Stimulated activated CD8-positive, alpha-beta memory T cell treated with anti-CD3 and anti-CD28 coated beads, Interleukin-12 subunit alpha, Interleukin-12 subunit beta, amount 100 ng/mL, for 4 hours (primary cell): ENCODE data around the gene TMEM178B.
"Not testable (repeated sequence)": the region's sequence is repeated elsewhere in the genome, so short reads cannot be mapped to it uniquely, and the experiment has no call there.

Experiments
- DNase-seq: peaks from one replicate; pipeline ENCODE4 v3.0.0-alpha.2; 2020; ENCODE audit warnings: low read depth

TMEM178B gene

DNA sequence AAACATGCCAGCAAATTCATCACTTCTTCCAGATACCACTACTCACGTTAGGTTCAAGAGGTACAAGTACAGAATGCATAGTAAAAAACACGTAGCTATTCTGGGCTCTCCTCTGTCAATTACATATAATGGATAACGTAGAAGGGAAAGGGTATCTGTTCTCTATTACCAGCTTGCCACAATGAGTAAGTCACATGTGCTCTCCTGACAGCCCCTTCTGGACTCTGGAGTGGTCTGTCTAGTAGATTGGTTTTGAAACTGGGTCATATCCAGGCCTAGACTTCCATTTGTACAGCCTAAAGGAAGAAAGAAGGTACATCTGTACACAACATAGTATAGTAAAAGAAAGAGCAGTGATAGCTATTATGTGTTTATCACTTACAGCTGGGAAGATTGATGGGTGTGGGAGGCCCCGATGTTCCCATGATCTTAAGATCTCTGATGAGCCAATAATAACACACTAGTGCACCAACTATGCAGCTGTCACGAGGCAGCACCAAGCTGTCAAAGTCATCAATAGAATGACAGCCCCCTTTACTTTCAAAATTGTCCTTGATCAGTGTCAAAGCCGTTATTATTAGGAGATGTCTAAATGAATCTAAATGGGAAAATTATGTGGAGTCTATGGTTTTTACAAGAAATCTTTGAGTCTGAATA, 315.4 kb downstream of the TMEM178B start:
- no peak for DNase-seq

DNA sequence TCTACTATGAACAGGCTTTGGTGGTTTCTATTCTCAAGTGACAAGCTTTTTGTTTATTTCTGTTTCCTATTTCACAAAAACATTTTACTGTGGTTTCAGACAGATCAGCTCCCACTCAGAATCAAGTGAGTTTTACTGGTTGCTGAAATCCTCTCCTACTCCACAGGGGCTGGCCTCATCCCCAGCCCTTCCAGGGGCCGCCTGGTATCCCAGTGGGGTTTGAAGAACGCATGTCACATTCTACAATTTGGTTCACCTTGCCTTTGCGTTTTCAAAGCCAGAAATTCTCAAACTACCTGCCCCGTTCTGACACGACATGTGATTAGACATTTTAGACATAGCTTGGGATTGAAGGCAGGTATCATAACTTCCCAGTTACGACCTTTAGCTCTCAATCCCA, 316.5 kb downstream of the TMEM178B start:
- DNase-seq, result no peak

DNA sequence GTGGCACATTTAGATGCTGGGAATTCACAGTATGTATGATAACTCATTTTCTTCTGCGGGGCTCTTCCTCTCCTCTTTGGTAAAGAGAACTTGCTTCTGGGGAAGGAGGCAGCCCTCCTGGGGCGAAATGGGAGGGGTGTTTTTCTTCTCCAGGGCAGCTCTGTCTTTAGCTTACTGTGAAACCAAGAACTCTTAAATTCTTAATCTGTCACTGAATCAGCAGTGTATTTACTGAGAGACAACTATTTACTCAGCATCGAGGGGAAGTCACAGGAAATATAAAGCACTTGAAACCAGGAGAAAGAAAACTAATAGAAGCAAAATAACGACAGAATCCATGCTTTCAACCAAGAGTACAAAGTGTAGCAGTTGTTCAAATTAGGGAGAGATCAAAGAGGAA, 319.2 kb downstream of the TMEM178B start:
- no peak for DNase-seq

DNA sequence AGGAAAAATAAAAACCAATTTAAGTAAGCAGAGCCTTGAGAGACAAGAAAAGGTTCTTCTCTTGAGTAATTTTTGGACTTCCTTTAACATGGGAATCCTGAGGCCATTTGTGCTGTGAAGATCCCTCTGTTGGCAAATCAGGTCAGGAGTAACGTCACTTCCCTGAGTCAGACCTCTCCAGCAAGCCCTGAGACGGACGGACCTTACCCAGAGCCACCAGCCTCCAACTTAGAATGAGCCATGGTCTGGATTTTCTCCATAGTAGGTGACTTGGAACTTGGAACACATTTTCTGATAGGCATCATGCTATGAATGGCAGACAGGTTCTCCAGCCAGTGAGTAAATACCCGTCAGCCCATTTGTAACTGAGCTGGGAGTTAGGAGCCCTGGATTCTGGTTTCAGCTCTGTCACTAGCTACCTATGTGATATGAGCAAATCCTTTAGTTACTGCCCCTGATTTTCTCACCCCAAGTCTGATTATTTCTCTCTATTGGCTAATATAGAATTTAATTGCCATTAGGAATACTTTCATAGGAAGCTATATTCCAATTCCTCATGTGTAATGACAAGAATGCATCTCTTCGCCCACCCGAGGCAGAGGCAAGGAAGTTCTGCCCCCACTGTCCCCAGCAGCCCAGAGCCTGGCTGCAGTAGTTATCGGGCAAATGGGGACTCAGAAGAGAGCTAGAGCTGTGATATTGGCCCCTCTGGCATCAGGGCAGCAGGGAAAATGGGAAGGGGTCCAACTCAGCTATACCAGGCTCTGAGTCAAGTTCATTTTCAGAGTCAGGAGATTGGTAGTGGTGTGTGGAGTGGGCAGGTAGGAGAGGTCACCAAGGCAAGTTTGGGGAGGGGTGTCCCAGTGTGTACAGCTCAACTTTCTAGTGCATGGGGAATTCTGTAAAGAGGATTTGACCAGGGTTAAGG, 323.6 kb downstream of the TMEM178B start:
- no peak for DNase-seq

DNA sequence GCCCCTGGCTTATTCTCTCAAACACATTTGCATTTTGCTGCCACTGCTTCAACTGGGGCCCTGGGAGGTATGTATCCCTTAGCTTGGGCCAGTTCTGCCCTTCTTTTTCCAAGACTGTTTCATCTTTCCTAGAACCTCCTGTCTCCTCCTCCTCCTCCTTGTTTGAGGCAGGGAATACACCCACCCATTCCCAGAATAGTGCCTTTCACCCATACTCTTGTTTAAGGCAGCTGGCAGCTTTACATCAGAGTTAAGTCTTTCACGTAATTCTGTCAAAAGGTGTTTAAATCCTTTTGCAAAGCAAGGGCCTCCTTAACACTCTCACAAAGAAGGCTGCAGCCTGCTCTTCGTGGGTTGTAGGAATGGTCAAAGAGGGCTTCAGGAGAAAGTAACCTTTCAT, 326.5 kb downstream of the TMEM178B start:
- no peak for DNase-seq

DNA sequence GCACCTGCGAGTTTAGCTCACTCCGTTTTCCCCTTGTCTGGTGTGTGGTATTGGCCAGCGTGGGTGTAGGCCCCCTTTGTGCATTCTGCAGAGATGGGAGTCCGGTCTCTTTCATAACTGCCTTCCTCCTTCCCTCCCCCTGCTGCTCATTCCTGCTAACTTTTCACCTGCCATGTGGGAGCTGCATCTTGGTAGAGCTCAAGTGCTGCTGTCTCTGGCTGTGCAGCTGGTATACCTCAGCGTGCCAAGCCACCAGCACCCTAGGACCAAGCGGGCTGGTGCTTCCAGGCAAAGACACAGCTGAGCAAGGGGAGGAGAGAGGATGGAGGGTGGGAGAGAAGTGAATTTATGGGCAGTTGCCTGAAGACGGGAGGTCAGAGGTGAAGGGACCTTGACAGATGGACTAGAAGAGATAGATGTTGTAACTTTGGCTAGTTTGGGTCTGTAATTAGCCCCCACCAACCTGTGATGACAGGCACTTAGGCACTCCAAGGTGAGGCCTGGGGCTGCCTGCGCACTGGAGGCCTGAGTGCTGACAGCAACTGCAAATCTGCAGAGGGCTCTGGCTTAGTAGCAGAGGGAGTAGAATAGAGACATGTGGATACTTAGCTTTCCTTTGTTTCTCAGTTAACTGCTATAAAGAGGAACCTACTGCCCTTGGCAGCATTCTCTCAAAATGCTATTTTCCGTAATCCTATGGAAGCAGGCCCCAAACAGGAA, 328.6 kb downstream of the TMEM178B start:
- DNase-seq, result no peak

DNA sequence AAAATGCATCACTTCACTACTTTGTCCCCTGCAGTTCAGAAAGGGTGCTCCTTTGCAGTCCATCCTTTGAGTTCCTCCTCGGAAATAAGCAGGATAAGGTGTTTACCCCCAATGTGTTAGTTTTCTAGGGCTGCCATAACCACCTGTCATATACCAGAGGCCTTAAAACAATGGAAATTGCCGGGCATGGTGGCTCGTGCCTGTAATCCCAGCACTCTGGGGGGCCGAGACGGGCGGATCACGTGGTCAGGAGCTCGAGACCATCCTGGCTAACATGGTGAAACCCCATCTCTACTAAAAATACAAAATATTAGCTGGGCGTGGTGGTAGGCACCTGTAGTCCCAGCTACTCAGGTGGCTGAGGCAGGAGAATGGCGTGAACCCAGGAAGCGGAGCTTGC, 330.0 kb downstream of the TMEM178B start:
- not testable (repeated sequence) for DNase-seq

DNA sequence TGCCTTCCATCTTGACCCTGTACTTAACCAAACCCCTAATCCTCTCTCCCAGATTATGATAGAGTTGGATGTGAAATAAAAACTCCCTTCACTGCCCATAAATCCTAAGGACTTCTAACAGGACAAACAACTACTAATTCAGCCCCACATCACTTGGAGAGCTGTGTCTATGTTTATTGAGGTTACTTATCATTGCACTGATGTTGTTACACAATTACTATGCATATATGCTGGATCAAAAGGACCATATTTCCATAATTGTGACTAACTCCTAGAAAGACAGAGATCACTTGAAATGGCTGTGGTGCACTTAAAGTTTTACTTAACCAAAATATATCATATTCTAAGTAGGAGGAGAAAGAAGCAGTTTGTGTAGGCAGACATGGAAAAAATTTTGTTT, 332.5 kb downstream of the TMEM178B start:
- no peak for DNase-seq

DNA sequence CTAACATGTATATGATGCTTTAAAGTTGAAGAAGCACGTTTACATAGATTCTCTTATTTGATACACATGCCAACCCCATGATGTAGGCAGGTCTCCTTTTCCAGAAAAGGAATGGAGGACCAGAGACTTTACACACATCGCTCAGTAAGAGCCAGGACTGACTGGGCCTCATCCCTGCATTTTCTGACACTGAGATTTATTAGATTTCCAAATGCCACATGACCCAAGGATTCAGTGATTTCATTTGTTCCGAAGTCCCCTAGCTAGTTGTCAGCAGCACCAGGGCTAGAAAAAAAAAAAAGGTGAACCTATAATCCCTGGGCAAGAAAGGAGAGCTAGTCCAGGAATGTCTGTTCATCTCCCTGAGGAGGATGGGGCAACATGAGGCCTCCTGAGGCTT, 334.0 kb downstream of the TMEM178B start:
- no peak for DNase-seq

DNA sequence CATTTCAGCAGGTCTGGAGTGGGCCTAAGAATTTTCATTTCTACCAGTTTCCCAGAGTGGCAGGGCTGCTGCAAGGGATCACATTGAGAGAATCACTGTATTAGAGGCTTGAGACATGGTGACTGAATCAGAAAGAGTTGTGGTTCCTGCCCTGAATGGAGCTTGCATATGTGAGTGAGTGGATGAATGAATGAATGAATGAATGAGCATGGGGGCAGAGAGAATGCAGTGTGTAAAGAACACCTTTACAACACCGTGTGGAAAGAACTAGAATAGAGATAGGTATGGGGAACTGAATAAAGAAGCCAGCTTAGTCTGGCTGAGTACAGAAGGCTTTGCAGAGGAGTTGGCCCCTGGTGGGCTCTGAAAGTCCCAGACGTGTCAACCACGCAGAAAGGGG, 334.6 kb downstream of the TMEM178B start:
- no peak for DNase-seq

DNA sequence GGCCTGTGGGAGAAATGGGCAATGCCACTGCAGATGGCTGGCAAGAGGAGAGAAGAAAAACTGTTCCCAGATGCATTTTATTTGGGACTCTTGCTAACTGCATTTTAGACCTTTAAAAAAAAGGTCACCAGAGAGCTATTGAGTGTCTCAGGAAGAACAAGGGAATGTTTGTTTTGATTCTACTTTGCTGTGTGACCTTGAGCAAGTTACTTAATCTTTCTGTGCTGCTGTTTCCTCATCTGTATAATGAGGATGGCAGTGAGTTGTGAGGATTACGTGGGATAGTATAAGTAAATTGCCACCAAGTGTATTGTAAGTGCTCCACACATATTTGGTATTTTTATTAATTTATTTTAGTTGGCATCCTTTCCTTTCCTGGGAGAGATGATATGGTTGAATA, 335.4 kb downstream of the TMEM178B start:
- DNase-seq, result no peak

DNA sequence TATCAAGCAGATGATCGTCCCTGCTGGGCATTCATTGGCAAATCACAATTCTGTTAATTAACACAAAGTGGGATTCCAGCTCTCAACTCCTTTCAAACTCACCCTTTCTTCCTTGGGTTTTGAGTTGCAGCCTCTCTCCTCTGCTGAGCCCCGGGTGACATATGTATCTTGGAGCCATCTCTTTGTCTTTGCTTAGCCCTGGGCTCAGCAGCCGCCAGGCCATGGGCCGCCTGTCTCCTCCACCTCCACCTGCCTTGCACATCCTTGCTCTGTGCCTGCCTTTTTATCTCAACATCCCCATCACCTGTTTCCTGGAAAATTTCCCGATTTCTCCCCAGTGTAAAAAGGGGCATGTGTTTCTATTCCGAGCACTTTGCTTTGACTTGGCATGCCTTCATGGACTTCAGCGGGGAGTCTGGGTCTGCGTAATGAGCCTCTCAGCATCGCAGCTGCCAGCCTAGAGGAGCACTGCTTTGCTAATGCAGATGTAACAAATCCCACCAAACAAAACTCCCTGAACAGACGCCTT, 336.0 kb downstream of the TMEM178B start:
- no peak for DNase-seq

DNA sequence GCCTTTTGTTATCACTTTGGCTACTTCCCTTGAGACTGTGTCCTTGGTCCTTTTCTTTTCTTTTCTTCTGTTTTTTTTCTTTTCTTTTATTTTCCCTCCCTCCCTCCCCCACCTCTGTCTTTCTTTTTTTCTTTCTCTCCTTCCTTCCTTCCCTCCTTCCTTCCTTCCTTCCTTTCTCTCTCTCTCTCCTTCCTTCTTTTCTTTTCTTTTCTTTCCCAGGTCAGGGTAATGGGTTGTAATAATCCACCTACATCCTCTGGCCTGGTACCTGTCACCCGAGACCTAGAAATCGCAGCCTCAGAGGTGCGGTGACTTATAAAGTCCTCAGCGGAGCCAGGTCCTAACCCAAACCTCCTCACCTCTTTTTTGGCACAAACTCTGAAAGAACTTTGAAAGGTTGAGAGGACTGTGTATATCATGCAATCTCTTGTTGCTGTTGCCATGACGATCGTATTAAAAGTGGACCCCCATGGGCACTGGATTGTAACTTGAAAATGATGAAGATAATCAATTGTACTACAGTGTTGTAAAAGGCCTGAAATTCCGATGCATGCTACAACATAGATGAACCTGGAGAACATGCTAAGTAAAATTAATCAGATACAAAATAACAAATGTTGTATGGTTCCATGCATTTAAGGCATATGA, 336.6 kb downstream of the TMEM178B start:
- no peak for DNase-seq

DNA sequence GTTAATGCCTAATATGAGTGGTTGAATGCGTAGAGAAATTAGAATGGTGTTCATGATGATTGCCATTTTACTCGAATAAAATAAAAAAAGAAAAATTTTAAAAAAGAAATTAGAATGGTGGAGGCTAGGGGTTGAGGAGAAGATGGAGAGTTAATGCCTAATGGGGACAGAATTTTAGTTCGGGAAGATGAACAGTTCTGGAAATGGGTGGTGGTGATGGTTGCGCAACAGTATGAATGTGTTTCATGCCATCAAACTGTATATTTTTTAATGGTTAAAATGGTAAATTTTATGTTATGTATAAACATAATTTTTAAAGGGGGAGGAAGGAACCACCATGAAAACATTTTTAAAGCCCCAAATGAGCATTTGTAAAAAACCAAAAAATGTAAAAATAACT, 337.3 kb downstream of the TMEM178B start:
- DNase-seq, result no peak

DNA sequence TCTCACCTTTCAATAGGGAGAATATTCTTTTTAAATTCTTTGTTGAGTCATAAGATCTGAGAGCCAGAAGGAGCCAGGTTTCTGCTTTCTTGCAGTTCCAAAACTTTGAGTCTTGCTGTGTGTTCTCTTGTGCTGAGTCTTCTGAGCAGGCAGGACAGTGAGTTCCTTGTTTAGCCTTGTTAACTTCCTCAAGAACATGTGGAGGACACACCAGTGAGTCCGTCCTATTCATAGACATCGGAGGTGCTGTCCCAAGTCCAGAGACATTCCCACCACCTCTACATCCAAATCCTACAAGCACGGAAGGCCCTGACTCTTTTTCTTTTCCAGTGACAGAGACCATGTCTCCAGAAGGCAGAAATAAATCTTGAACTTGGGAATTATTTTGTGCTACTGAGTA, 342.1 kb downstream of the TMEM178B start:
- DNase-seq, result no peak

DNA sequence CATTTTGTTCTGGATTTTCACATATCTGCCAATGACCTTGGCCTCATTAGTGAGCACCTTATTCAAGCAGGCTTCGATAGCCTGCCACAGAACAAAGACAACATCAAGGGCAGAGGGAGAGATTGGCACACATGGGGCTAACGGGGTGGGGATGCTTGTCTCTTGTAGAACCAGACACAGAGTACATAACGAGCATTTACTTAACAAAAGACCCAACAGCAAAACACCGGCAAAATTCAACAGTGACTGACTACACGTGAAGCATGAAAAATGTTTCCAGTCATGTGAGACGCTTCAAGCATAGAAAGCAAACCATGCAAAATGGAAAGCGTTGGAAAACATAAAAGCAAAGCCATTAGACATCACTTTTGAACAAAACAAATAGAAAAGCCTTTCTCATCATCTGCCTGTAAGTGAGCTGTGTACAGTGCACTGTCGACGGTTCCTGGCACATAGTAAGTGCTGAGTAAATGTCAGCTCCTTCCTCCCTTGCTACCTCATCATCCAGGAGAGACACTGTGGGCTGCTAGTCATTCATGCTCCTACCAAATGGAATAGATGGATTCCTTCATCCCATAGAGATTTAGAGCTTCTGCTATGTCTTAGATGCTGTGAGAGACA, 342.9 kb downstream of the TMEM178B start:
- no peak for DNase-seq

DNA sequence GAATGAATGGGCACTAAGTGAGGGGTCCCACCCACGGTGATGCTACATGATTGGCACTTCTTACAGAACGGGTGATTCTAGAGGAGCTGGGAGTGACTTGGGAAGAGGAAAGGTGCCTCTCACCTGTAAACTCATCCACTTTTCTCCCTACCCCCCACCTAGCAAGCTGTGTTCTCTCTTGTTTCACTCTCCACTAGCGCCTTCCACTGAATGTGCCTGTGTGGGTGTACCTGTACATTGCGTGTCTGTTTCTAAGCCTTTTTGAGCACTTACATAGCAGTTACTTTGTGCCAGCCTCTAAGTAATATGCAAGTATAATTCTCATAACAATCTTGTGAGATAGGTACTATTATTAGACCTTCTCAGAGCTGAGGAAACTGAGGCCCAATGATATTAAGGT, 343.6 kb downstream of the TMEM178B start:
- DNase-seq, result no peak

DNA sequence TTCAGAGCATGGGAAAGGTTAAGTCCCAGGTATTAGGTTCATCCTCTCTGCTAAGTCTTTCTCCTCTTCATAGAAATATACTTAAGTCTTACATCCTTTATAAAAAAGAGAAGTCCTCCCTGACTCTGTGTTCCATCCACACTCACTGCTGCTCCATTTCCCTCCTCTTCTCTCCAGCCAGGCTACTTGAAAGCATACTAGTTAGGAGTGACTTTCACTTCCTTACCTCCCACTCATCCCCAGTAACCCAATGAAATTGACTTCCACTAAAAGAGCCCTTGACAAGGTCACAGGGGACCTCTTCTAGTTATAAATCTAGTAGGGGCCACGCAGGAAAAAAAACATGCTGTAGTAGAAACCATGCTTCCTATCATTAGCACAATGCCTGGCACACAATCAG, 344.2 kb downstream of the TMEM178B start:
- no peak for DNase-seq

DNA sequence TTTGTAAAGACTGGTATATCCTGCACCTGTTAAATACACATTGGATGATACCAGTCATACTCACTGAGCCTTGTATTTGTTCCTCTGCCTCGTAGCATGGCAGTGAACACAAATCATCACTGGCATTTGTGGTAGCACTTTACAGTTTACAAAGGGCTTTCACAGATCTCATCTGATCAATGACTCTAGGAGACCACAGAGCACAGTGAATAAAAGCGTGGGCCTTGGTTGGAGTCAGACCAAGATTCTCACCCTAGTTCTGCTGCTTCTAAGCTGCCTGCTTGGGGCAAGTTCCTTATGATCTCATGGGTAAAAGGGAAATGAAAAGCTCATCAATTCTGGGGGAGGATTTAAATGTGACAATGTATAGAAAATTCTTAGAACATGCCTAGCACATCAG, 347.4 kb downstream of the TMEM178B start:
- DNase-seq, result no peak

DNA sequence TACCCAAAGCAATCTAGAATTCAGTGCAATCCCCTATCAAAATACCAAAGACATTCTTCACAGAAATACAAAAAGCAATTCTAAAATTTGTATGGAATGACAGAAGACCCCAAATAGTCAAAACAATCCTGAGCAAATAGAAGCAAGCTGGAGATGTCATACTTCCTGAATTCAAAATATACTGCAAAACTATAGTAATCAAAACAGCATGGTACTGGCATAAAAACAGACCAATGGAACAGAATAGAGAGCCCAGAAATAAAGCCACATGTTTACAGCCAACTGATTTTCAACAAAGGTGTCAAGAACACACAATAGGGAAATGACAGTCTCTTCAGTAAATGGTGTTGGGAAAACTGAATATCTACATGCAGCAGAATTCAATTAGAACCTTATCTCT, 353.3 kb downstream of the TMEM178B start:
- no peak for DNase-seq

DNA sequence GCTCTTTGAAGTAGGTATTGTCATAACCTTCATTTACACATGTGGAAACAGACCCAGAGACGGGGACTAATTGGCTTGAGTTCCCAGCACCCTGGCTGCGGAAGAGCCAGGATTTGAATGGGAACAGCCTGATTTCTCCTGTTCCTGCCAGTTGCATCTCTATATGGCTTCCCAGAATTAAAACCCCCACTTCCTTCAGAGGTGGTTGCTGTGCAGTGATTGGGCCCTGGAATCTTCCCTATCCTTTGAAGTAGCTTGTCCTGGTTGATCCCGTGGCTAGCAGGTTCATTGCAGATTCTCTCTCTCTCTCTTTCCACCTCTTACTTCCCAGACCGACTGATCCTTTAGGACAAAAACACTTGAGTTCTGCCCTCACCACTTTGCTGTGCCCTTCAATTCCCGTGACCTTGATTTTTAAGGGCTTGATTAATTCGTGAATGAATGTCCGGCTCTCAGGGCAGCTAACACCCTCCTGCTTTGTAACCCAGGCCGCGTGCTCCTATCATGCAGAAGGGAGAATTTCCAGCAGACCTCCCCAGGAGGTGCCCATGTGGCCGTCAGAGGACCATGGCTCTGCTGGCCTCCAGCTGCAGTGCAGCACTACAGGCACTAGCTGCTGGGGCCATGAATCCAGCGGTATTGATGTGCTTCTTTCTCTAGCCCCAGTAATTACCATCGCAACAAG, 356.7 kb downstream of the TMEM178B start:
- DNase-seq, result no peak
